WTC11 (cell line): ENCODE data around the gene RAB26.

Experiments used
- CREB1 ChIP-seq: sonication (generic); formaldehyde crosslinking; IDR thresholded peaks from 2 replicates; pipeline ENCODE4 v1.8.0; 2023; ENCODE audit warnings: mild to moderate bottlenecking, missing genetic modification reagents
- CTCF ChIP-seq: fragments of 200-600 bp; IDR thresholded peaks from 2 replicates; pipeline ENCODE4 v1.8.0; 2022; ENCODE audit warnings: antibody characterized with exemption
- ZMAT4 ChIP-seq: fragments of 250-450 bp; sonication (Bioruptor Pico); IDR thresholded peaks from 2 replicates; pipeline ENCODE4 v1.9.0; 2021; ENCODE audit warnings: mild to moderate bottlenecking
- ZNF138 ChIP-seq: sonication (generic); formaldehyde crosslinking; conservative IDR thresholded peaks from 2 replicates; pipeline ENCODE4 v1.8.1; 2022; ENCODE audit warnings: mild to moderate bottlenecking, moderate library complexity, missing genetic modification reagents
- ZSCAN18 ChIP-seq: fragments of 250-450 bp; sonication (Bioruptor Pico); IDR thresholded peaks from 2 replicates; pipeline ENCODE4 v2.1.2; 2022; ENCODE audit warnings: mild to moderate bottlenecking, moderate library complexity
- TF ChIP-seq, protein P1 (sequence below): sonication (generic); formaldehyde crosslinking; IDR thresholded peaks from 2 replicates; pipeline ENCODE4 v1.8.1; 2023; ENCODE audit warnings: mild to moderate bottlenecking, moderate library complexity, missing genetic modification reagents
- TF ChIP-seq, protein P2 (sequence below): sonication (generic); formaldehyde crosslinking; IDR thresholded peaks from 2 replicates; pipeline ENCODE4 v1.8.1; 2022; ENCODE audit warnings: low read depth, mild to moderate bottlenecking, moderate library complexity, missing genetic modification reagents, borderline replicate concordance
- TF ChIP-seq, protein P3 (sequence below): sonication (generic); formaldehyde crosslinking; IDR thresholded peaks from 2 replicates; pipeline ENCODE4 v1.8.1; 2023; ENCODE audit warnings: mild to moderate bottlenecking, missing genetic modification reagents
- TF ChIP-seq, protein P4 (sequence below): sonication (generic); formaldehyde crosslinking; IDR thresholded peaks from 2 replicates; pipeline ENCODE4 v1.8.0; 2022; ENCODE audit warnings: mild to moderate bottlenecking, missing genetic modification reagents
- TF ChIP-seq, protein P5 (sequence below): sonication (generic); formaldehyde crosslinking; conservative IDR thresholded peaks from 2 replicates; pipeline ENCODE4 v1.8.1; 2023; ENCODE audit warnings: mild to moderate bottlenecking, low read depth, missing genetic modification reagents, moderate library complexity

DNA sequence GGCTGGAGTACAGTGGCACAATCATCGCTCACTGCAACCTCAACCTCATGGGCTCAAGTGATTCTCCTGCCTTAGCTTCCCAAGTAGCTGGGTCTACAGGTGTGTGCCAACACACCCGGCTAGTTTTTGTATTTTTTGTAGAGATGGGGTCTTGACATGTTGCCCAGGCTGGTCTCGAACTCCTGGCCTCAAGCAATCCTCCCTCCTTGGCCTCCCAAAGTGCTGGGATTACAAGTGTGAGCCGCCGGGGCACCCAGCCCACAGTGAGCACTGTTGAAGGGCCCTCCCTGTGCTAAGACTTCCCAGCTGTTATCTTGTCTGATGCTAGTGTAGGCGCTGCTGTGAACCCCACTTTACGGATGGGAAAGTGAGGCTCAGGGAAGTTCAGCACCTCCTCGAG lies 40.0 kb downstream of the RAB26 start:
- TF ChIP-seq, protein P1, sequence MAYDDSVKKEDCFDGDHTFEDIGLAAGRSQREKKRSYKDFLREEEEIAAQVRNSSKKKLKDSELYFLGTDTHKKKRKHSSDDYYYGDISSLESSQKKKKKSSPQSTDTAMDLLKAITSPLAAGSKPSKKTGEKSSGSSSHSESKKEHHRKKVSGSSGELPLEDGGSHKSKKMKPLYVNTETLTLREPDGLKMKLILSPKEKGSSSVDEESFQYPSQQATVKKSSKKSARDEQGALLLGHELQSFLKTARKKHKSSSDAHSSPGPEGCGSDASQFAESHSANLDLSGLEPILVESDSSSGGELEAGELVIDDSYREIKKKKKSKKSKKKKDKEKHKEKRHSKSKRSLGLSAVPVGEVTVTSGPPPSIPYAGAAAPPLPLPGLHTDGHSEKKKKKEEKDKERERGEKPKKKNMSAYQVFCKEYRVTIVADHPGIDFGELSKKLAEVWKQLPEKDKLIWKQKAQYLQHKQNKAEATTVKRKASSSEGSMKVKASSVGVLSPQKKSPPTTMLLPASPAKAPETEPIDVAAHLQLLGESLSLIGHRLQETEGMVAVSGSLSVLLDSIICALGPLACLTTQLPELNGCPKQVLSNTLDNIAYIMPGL (CRISPR knock-in tag) = no peak
- TF ChIP-seq, protein P2, sequence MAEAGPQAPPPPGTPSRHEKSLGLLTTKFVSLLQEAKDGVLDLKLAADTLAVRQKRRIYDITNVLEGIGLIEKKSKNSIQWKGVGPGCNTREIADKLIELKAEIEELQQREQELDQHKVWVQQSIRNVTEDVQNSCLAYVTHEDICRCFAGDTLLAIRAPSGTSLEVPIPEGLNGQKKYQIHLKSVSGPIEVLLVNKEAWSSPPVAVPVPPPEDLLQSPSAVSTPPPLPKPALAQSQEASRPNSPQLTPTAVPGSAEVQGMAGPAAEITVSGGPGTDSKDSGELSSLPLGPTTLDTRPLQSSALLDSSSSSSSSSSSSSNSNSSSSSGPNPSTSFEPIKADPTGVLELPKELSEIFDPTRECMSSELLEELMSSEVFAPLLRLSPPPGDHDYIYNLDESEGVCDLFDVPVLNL = no peak
- TF ChIP-seq CTCF (no peak), ZSCAN18 (no peak), ZNF138 (no peak), ZMAT4 (CRISPR knock-in tag) (no peak), CREB1 (CRISPR knock-in tag) (no peak)
- TF ChIP-seq, protein P3, sequence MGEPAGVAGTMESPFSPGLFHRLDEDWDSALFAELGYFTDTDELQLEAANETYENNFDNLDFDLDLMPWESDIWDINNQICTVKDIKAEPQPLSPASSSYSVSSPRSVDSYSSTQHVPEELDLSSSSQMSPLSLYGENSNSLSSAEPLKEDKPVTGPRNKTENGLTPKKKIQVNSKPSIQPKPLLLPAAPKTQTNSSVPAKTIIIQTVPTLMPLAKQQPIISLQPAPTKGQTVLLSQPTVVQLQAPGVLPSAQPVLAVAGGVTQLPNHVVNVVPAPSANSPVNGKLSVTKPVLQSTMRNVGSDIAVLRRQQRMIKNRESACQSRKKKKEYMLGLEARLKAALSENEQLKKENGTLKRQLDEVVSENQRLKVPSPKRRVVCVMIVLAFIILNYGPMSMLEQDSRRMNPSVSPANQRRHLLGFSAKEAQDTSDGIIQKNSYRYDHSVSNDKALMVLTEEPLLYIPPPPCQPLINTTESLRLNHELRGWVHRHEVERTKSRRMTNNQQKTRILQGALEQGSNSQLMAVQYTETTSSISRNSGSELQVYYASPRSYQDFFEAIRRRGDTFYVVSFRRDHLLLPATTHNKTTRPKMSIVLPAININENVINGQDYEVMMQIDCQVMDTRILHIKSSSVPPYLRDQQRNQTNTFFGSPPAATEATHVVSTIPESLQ (CRISPR knock-in tag) = no peak
- TF ChIP-seq, protein P4, sequence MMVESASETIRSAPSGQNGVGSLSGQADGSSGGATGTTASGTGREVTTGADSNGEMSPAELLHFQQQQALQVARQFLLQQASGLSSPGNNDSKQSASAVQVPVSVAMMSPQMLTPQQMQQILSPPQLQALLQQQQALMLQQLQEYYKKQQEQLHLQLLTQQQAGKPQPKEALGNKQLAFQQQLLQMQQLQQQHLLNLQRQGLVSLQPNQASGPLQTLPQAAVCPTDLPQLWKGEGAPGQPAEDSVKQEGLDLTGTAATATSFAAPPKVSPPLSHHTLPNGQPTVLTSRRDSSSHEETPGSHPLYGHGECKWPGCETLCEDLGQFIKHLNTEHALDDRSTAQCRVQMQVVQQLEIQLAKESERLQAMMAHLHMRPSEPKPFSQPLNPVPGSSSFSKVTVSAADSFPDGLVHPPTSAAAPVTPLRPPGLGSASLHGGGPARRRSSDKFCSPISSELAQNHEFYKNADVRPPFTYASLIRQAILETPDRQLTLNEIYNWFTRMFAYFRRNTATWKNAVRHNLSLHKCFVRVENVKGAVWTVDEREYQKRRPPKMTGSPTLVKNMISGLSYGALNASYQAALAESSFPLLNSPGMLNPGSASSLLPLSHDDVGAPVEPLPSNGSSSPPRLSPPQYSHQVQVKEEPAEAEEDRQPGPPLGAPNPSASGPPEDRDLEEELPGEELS (CRISPR knock-in tag) = no peak
- TF ChIP-seq, protein P5, sequence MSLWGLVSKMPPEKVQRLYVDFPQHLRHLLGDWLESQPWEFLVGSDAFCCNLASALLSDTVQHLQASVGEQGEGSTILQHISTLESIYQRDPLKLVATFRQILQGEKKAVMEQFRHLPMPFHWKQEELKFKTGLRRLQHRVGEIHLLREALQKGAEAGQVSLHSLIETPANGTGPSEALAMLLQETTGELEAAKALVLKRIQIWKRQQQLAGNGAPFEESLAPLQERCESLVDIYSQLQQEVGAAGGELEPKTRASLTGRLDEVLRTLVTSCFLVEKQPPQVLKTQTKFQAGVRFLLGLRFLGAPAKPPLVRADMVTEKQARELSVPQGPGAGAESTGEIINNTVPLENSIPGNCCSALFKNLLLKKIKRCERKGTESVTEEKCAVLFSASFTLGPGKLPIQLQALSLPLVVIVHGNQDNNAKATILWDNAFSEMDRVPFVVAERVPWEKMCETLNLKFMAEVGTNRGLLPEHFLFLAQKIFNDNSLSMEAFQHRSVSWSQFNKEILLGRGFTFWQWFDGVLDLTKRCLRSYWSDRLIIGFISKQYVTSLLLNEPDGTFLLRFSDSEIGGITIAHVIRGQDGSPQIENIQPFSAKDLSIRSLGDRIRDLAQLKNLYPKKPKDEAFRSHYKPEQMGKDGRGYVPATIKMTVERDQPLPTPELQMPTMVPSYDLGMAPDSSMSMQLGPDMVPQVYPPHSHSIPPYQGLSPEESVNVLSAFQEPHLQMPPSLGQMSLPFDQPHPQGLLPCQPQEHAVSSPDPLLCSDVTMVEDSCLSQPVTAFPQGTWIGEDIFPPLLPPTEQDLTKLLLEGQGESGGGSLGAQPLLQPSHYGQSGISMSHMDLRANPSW (CRISPR knock-in tag) = no peak
